GM23338 (cell line): ENCODE results near the gene ADRA2B. TPM values are rescaled to one million over a fixed set of nuclear protein-coding genes. Genes with fewer than 3 reads are reported as not detected.

ENCODE experiments used
- ATAC-seq: fragments of 200-7000 bp; cut with Tn5 transposase; 3 replicates; pipeline ENCODE4 v1.9.1; 2020
- DNase-seq: peaks from one replicate; pipeline ENCODE4 v3.0.0-alpha.2; 2015; ENCODE audit warnings: low spot score
- H2AFZ ChIP-seq: fragments of 200-600 bp; sonication (generic); 2 replicates; pipeline ENCODE4 v1.8.0; 2016; ENCODE audit warnings: antibody characterized with exemption, mild to moderate bottlenecking, moderate library complexity
- H3F3A ChIP-seq: fragments of 200-600 bp; sonication (generic); replicated peaks from 2 replicates; pipeline ENCODE4 v1.8.0; 2017; ENCODE audit warnings: antibody characterized with exemption, mixed run types, low read depth
- H3K27ac ChIP-seq: fragments of 200-600 bp; sonication (generic); 2 replicates; pipeline ENCODE4 v1.6.1; 2016; ENCODE audit warnings: low read depth
- H3K27me3 ChIP-seq: fragments of 200-600 bp; sonication (generic); 2 replicates; pipeline ENCODE4 v1.8.0; 2016; ENCODE audit warnings: mild to moderate bottlenecking, mixed run types, moderate library complexity; ENCODE audit not compliant: insufficient read depth
- H3K36me3 ChIP-seq: fragments of 200-600 bp; sonication (generic); 2 replicates; pipeline ENCODE4 v1.8.0; 2016; ENCODE audit warnings: mild to moderate bottlenecking; ENCODE audit not compliant: insufficient read depth
- H3K4me1 ChIP-seq: fragments of 200-600 bp; sonication (generic); 2 replicates; pipeline ENCODE4 v1.8.0; 2016; ENCODE audit warnings: mild to moderate bottlenecking, moderate library complexity; ENCODE audit not compliant: insufficient read depth
- H3K4me2 ChIP-seq: fragments of 200-600 bp; sonication (generic); 2 replicates; pipeline ENCODE4 v1.7.1; 2017; ENCODE audit warnings: mixed run types
- H3K4me3 ChIP-seq: fragments of 200-600 bp; sonication (generic); 2 replicates; pipeline ENCODE4 v1.6.1; 2016; ENCODE audit warnings: mixed run types
- H3K79me2 ChIP-seq: fragments of 200-600 bp; sonication (generic); replicated peaks from 2 replicates; pipeline ENCODE4 v1.8.0; 2017; ENCODE audit warnings: mild to moderate bottlenecking; ENCODE audit not compliant: insufficient read depth
- H3K9me2 ChIP-seq: fragments of 200-600 bp; sonication (generic); 2 replicates; pipeline ENCODE4 v1.8.0; 2017; ENCODE audit not compliant: insufficient read depth
- H4K20me1 ChIP-seq: fragments of 200-600 bp; sonication (generic); replicated peaks from 2 replicates; pipeline ENCODE4 v1.8.0; 2017; ENCODE audit warnings: mild to moderate bottlenecking; ENCODE audit not compliant: insufficient read depth
- H3K27ac Mint-ChIP-seq: 2 replicates; pipeline ENCODE4 v1.8.0; 2020; ENCODE audit warnings: inconsistent platforms, mild to moderate bottlenecking, moderate library complexity, mixed read lengths
- H3K27me3 Mint-ChIP-seq: 3 replicates; pipeline ENCODE4 v1.8.0; 2022; ENCODE audit warnings: low read depth, mild to moderate bottlenecking, moderate library complexity, mixed read lengths, inconsistent platforms; ENCODE audit not compliant: insufficient read depth, poor library complexity
- H3K36me3 Mint-ChIP-seq: 3 replicates; pipeline ENCODE4 v1.8.0; 2021; ENCODE audit warnings: low read depth, mild to moderate bottlenecking, inconsistent platforms, moderate library complexity, mixed read lengths
- H3K4me1 Mint-ChIP-seq: 3 replicates; pipeline ENCODE4 v1.8.0; 2020; ENCODE audit warnings: mild to moderate bottlenecking, inconsistent platforms, mixed read lengths
- H3K4me3 Mint-ChIP-seq: 3 replicates; pipeline ENCODE4 v1.8.0; 2021; ENCODE audit warnings: moderate library complexity, mild to moderate bottlenecking, inconsistent platforms, mixed read lengths
- H3K9me3 Mint-ChIP-seq: 3 replicates; pipeline ENCODE4 v1.8.0; 2020; ENCODE audit warnings: moderate library complexity, mild to moderate bottlenecking, inconsistent platforms, mixed read lengths
- CREB1 ChIP-seq: fragments of 250-450 bp; sonication (Bioruptor Pico); IDR thresholded peaks from 2 replicates; pipeline ENCODE4 v1.5.0; 2020; ENCODE audit warnings: low read depth, mild to moderate bottlenecking, moderate library complexity
- CTCF ChIP-seq, 2 experiments: fragments of 200-600 bp in 1 of 2; sonication (generic) in 1 of 2; conservative IDR thresholded peaks; 2 replicates each; pipeline versions ENCODE4 v1.5.1 to v1.6.1; 2016 to 2017; ENCODE audit warnings: antibody characterized with exemption in 2 of 2, low read depth in 2 of 2, mild to moderate bottlenecking in 2 of 2, moderate library complexity in 1 of 2
- ETS1 ChIP-seq: IDR thresholded peaks from 2 replicates; pipeline ENCODE4 v1.6.1; 2016; ENCODE audit warnings: antibody characterized with exemption
- EZH2 ChIP-seq: fragments of 200-600 bp; sonication (generic); IDR thresholded peaks from one replicate; pipeline ENCODE4 v1.8.0; 2017; ENCODE audit warnings: antibody characterized with exemption, mild to moderate bottlenecking, low read depth; ENCODE audit not compliant: unreplicated experiment
- EZH2phosphoT487 ChIP-seq: fragments of 200-600 bp; sonication (generic); IDR thresholded peaks from one replicate; pipeline ENCODE4 v1.8.1; 2018; ENCODE audit warnings: antibody characterized with exemption; ENCODE audit not compliant: unreplicated experiment
- JUNB ChIP-seq: IDR thresholded peaks from one replicate; pipeline ENCODE4 v1.6.1; 2016; ENCODE audit warnings: antibody characterized with exemption; ENCODE audit not compliant: unreplicated experiment
- NANOG ChIP-seq: IDR thresholded peaks from 2 replicates; pipeline ENCODE4 v1.6.1; 2016; ENCODE audit warnings: antibody characterized with exemption, borderline replicate concordance
- POLR2AphosphoS5 ChIP-seq: IDR thresholded peaks from 2 replicates; pipeline ENCODE4 v1.6.1; 2016; ENCODE audit warnings: antibody characterized with exemption, low read depth
- STAT1 ChIP-seq: IDR thresholded peaks from one replicate; pipeline ENCODE4 v1.6.1; 2016; ENCODE audit warnings: antibody characterized with exemption; ENCODE audit not compliant: unreplicated experiment
- ZNF114 ChIP-seq: fragments of 250-450 bp; sonication (Bioruptor Pico); IDR thresholded peaks from 2 replicates; pipeline ENCODE4 v1.5.0; 2020; ENCODE audit warnings: mild to moderate bottlenecking, moderate library complexity
- ZNF331 ChIP-seq: fragments of 250-450 bp; sonication (Bioruptor Pico); IDR thresholded peaks from 2 replicates; pipeline ENCODE4 v1.5.0; 2020; ENCODE audit warnings: low read depth, mild to moderate bottlenecking, moderate library complexity
- ZNF462 ChIP-seq: fragments of 250-450 bp; sonication (Bioruptor Pico); IDR thresholded peaks from 2 replicates; pipeline ENCODE4 v1.5.0; 2020; ENCODE audit warnings: mild to moderate bottlenecking, moderate library complexity
- polyA plus RNA-seq: library from polyadenylated mRNA; unstranded; fragments of >200 nt; fragmentation: Nextera tagmentation; extraction: Ambion mirVana; gene quantifications from 2 replicates; pipeline ENCODE4 v1.2.1, GENCODE V29; 2016
- total RNA-seq: library from RNA; depleted of rRNA; stranded (reverse); fragments of >200 nt; shearing (Covaris generic); gene quantifications from 2 replicates; pipeline ENCODE4 v1.2.3, GENCODE V29; 2014
- TF ChIP-seq, protein P1 (sequence below): IDR thresholded peaks from one replicate; pipeline ENCODE4 v1.6.1; 2018; ENCODE audit warnings: antibody characterized with exemption; ENCODE audit not compliant: unreplicated experiment

ADRA2B gene
- total and polyA plus RNA-seq, 2 experiments from 2014 or later, result 1.7 to 5.9 TPM

- Mint-ChIP-seq H3K27ac (no peak overlapping the region), H3K36me3 (no peaks in the 10 kb centered on the region), H3K4me3 (no peak overlapping the region), H3K9me3 (no peaks in the 10 kb centered on the region), H3K4me1 (no peaks in the 10 kb centered on the region), H3K27me3 (peaks cover 3% of the 10 kb centered on the region)
- Histone ChIP-seq H3K36me3 (no peaks in the 10 kb centered on the region), H3K27ac (no peak overlapping the region), H3K27me3 (no peaks in the 10 kb centered on the region), H3K79me2 (no peaks in the 10 kb centered on the region), H3K9me2 (no peaks in the 10 kb centered on the region), H3K4me3 (no peak overlapping the region), H3K4me1 (no peaks in the 10 kb centered on the region), H2AFZ (no peak overlapping the region), H4K20me1 (no peaks in the 10 kb centered on the region), H3F3A (no peaks in the 10 kb centered on the region), H3K4me2 (no peak overlapping the region)
- no peak for ATAC-seq
- no peak for DNase-seq
- TF ChIP-seq ZNF114 (CRISPR knock-in tag) (no peak), EZH2 (no peak), CREB1 (no peak), CTCF (conservative IDR thresholded peaks at IDR 0.05; ENCODE audit: low read depth in 2 of 2) (no peak), JUNB (no peak), ETS1 (no peak), NANOG (no peak), ZNF462 (CRISPR knock-in tag) (no peak), EZH2phosphoT487 (no peak), ZNF331 (CRISPR knock-in tag) (no peak), POLR2AphosphoS5 (no peak), STAT1 (no peak)
- TF ChIP-seq, protein P1, sequence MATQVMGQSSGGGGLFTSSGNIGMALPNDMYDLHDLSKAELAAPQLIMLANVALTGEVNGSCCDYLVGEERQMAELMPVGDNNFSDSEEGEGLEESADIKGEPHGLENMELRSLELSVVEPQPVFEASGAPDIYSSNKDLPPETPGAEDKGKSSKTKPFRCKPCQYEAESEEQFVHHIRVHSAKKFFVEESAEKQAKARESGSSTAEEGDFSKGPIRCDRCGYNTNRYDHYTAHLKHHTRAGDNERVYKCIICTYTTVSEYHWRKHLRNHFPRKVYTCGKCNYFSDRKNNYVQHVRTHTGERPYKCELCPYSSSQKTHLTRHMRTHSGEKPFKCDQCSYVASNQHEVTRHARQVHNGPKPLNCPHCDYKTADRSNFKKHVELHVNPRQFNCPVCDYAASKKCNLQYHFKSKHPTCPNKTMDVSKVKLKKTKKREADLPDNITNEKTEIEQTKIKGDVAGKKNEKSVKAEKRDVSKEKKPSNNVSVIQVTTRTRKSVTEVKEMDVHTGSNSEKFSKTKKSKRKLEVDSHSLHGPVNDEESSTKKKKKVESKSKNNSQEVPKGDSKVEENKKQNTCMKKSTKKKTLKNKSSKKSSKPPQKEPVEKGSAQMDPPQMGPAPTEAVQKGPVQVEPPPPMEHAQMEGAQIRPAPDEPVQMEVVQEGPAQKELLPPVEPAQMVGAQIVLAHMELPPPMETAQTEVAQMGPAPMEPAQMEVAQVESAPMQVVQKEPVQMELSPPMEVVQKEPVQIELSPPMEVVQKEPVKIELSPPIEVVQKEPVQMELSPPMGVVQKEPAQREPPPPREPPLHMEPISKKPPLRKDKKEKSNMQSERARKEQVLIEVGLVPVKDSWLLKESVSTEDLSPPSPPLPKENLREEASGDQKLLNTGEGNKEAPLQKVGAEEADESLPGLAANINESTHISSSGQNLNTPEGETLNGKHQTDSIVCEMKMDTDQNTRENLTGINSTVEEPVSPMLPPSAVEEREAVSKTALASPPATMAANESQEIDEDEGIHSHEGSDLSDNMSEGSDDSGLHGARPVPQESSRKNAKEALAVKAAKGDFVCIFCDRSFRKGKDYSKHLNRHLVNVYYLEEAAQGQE, result no peak
These were observed 32.1 kb downstream of the ADRA2B start for GRCh38 chr2:96083989-96084857.
